Choroid plexus epithelial cell (primary cell): ENCODE results near the gene PEX7.

ENCODE experiments used
- DNase-seq: peaks from one replicate; pipeline ENCODE4 v3.0.0-alpha.2; 2010; ENCODE audit warnings: low read depth
- H3K4me3 ChIP-seq: 2 replicates; pipeline ENCODE4 v1.5.1; 2011; ENCODE audit warnings: low read depth, mild to moderate bottlenecking, control low read depth, low read length, moderate library complexity
- TF ChIP-seq, protein P1 (sequence below): conservative IDR thresholded peaks from 2 replicates; pipeline ENCODE4 v1.5.1; 2011; ENCODE audit warnings: low read depth, mild to moderate bottlenecking, control low read depth, inconsistent platforms, low read length, moderate library complexity

The PEX7 gene

DNA sequence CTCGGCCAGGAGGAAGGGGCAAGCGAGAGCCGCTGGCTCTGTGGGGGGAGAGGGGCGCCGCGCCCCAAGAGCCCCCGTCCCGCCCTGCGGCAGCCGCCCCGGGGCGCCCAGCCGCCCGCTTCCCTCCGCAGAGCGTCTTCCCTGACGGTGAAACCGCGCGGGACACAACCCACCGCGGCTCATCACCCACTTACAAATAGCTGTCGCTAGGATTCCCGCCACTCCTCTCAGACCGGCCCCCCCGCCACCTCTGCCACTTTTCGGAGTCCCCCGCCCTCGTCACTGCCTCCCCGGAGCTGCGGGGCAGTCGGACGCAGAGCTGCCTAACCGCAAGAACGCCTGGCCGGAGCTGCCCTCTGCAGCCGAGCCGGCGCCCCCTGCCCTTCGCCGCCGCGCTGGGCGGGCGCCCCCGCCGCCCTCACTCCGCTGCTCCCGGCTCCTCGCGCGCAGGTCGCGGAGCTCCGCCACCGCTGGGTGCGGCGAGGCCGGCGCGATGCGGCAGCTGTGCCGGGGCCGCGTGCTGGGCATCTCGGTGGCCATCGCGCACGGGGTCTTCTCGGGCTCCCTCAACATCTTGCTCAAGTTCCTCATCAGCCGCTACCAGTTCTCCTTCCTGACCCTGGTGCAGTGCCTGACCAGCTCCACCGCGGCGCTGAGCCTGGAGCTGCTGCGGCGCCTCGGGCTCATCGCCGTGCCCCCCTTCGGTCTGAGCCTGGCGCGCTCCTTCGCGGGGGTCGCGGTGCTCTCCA lies 99.7 kb downstream of the PEX7 start, which contains the start of gene SLC35D3:
TSS of gene SLC35D3 (plus strand) at position 366 of the 749 bp plus-strand sequence. CDS start at position 494, 128 bp downstream.
- TF ChIP-seq, protein P1, sequence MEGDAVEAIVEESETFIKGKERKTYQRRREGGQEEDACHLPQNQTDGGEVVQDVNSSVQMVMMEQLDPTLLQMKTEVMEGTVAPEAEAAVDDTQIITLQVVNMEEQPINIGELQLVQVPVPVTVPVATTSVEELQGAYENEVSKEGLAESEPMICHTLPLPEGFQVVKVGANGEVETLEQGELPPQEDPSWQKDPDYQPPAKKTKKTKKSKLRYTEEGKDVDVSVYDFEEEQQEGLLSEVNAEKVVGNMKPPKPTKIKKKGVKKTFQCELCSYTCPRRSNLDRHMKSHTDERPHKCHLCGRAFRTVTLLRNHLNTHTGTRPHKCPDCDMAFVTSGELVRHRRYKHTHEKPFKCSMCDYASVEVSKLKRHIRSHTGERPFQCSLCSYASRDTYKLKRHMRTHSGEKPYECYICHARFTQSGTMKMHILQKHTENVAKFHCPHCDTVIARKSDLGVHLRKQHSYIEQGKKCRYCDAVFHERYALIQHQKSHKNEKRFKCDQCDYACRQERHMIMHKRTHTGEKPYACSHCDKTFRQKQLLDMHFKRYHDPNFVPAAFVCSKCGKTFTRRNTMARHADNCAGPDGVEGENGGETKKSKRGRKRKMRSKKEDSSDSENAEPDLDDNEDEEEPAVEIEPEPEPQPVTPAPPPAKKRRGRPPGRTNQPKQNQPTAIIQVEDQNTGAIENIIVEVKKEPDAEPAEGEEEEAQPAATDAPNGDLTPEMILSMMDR = no peak
- peak within 1 kb of the TSS; percentile 48 for H3K4me3 ChIP-seq
- no peak for DNase-seq

DNA sequence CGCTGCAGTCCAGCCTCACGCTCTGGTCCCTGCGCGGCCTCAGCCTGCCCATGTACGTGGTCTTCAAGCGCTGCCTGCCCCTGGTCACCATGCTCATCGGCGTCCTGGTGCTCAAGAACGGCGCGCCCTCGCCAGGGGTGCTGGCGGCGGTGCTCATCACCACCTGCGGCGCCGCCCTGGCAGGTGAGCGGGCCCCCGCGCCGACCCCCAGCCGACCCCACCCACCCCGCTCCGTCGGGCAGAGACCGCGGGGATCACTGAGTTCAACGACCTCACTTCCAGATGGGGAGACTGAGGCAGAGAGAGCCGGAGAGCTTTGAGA lies 100.3 kb downstream of the PEX7 start:
- H3K4me3 ChIP-seq = peak overlapping the region; percentile 24
- TF ChIP-seq, protein P1 = no peak
- no peak for DNase-seq

GRCh38 chr6:136923116-136923953 lies 100.9 kb downstream of the PEX7 start:
- TF ChIP-seq, protein P1 = no peak
- H3K4me3 ChIP-seq = no peak overlapping the region
- no peak for DNase-seq

GRCh38 chr6:136923954-136924673 lies 101.7 kb downstream of the PEX7 start:
- no peak overlapping the region for H3K4me3 ChIP-seq
- TF ChIP-seq, protein P1 = no peak
- DNase-seq = no peak

GRCh38 chr6:136926383-136926782 lies 104.0 kb downstream of the PEX7 start:
- no peak overlapping the region for H3K4me3 ChIP-seq
- TF ChIP-seq, protein P1 = no peak
- DNase-seq = no peak

GRCh38 chr6:136927292-136927691 lies 104.9 kb downstream of the PEX7 start:
- TF ChIP-seq, protein P1 = peak; percentile 70
- DNase-seq = peak; percentile 53
- no peak overlapping the region for H3K4me3 ChIP-seq
